NCI-H510A treated with DMSO at 0.1 percent for 48 hours (cell line): Measurements from ENCODE around the gene TRMT11.
"Not testable (repeated sequence)": the region's sequence is repeated elsewhere in the genome, so short reads cannot be mapped to it uniquely, and the experiment has no call there.

ENCODE experiments used
- DNase-seq: peaks from one replicate; lab custom pipeline; 2025; lab: John Stamatoyannopoulos, UW

The TRMT11 gene

GRCh38 chr6:125994670-125995488 lies 8.5 kb downstream of the TRMT11 start:
- DNase-seq: no peak

GRCh38 chr6:125995972-125996580 lies 9.7 kb downstream of the TRMT11 start:
- DNase-seq: peak; percentile 34

- DNase-seq: no peak
Measured at GRCh38 chr6:126002755-126003679, 16.7 kb downstream of the TRMT11 start.

- no peak for DNase-seq
Measured at GRCh38 chr6:126007800-126008199, 21.5 kb downstream of the TRMT11 start.

GRCh38 chr6:126010040-126010439 lies 23.7 kb downstream of the TRMT11 start:
- no peak for DNase-seq

GRCh38 chr6:126015863-126016262 lies 29.5 kb downstream of the TRMT11 start:
- DNase-seq: no peak

- DNase-seq: no peak
Measured at GRCh38 chr6:126016591-126016990, 30.3 kb downstream of the TRMT11 start.

- DNase-seq: no peak
Measured at GRCh38 chr6:126017668-126018067, 31.3 kb downstream of the TRMT11 start.

- no peak for DNase-seq
Measured at GRCh38 chr6:126020305-126021050, 34.1 kb downstream of the TRMT11 start.

GRCh38 chr6:126023474-126023873 lies 37.1 kb downstream of the TRMT11 start:
- not testable (repeated sequence) for DNase-seq

- DNase-seq: no peak
Measured at GRCh38 chr6:126026001-126026400, 39.7 kb downstream of the TRMT11 start.

- DNase-seq: no peak
Measured at GRCh38 chr6:126027601-126028000, 41.3 kb downstream of the TRMT11 start.

- DNase-seq: no peak
Measured at GRCh38 chr6:126030045-126030444, 43.7 kb downstream of the TRMT11 start.

GRCh38 chr6:126033696-126034095 lies 47.4 kb downstream of the TRMT11 start:
- DNase-seq: peak; percentile 18

GRCh38 chr6:126034656-126035055 lies 48.3 kb downstream of the TRMT11 start:
- no peak for DNase-seq

- no peak for DNase-seq
Measured at GRCh38 chr6:126035764-126036163, 49.4 kb downstream of the TRMT11 start.

- DNase-seq: no peak
Measured at GRCh38 chr6:126038234-126038633, 51.9 kb downstream of the TRMT11 start.

- no peak for DNase-seq
Measured at GRCh38 chr6:126039284-126039683, 52.9 kb downstream of the TRMT11 start.

GRCh38 chr6:126040394-126040793 lies 54.1 kb downstream of the TRMT11 start:
- DNase-seq: no peak

- DNase-seq: no peak
Measured at GRCh38 chr6:126040826-126041225, 54.5 kb downstream of the TRMT11 start.

- no peak for DNase-seq
Measured at GRCh38 chr6:126041516-126041915, 55.2 kb downstream of the TRMT11 start.

- DNase-seq: no peak
Measured at GRCh38 chr6:126042001-126042419, 55.7 kb downstream of the TRMT11 start.
